ENCODE measurements around the gene KRT5. TPM values are rescaled to one million over a fixed set of nuclear protein-coding genes. Genes with fewer than 3 reads are reported as not detected.

The KRT5 gene
- total and polyA plus RNA-seq, 2 experiments from 2014 or later = not detected

DNA sequence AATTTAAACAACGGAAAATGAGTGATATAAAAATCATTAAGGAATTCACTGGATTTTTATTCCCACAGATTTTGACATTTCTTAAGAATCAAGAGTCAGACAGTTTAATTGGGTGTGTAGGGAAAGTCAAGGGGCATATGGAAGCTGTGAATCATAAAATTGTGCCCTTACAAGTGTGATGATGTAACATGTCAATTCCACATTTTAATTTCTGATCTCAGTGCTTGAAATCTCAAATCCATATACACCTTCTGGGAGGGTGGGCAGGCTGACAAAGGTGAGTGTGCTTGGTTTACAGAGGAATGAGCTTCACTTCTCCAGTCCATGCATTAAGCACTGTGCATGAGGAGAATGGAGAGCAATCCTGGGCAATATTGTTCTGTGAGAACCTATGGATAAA, 26.1 kb downstream of the KRT5 start:
- Histone ChIP-seq H4K20me1 (replicated peaks; ENCODE audit: insufficient read depth) (no peaks in the 10 kb centered on the region), H3K9me2 (ENCODE audit: insufficient read depth) (no peaks in the 10 kb centered on the region), H3K27ac (ENCODE audit: low read depth) (no peak overlapping the region), H3K79me2 (replicated peaks; ENCODE audit: insufficient read depth) (no peaks in the 10 kb centered on the region), H3K27me3 (ENCODE audit: insufficient read depth) (no peaks in the 10 kb centered on the region), H2AFZ (no peak overlapping the region), H3K4me1 (ENCODE audit: insufficient read depth) (peaks cover 19% of the 10 kb centered on the region), H3K4me2 (no peak overlapping the region), H3K4me3 (no peak overlapping the region), H3F3A (replicated peaks; ENCODE audit: low read depth) (no peaks in the 10 kb centered on the region), H3K36me3 (ENCODE audit: insufficient read depth) (no peaks in the 10 kb centered on the region)
- Mint-ChIP-seq H3K4me3 (no peak overlapping the region), H3K36me3 (ENCODE audit: low read depth) (peaks cover 3% of the 10 kb centered on the region; the same call in 1 of the 3 replicates), H3K27me3 (ENCODE audit: insufficient read depth, low read depth, poor library complexity) (peaks cover 14% of the 10 kb centered on the region), H3K9me3 (peaks cover 14% of the 10 kb centered on the region; the same call in 2 of the 3 replicates), H3K27ac (no peak overlapping the region), H3K4me1 (peaks cover 26% of the 10 kb centered on the region)
- DNase-seq (ENCODE audit: low spot score) = no peak
- no peak for ATAC-seq
- TF ChIP-seq NANOG (IDR thresholded peaks at IDR 0.05; ENCODE audit: borderline replicate concordance) (no peak), EZH2 (IDR thresholded peaks at IDR 0.05; ENCODE audit: low read depth, unreplicated experiment) (no peak), ETS1 (IDR thresholded peaks at IDR 0.05) (no peak), CTCF (conservative IDR thresholded peaks at IDR 0.05; ENCODE audit: low read depth in 2 of 2) (no peak), JUNB (IDR thresholded peaks at IDR 0.05; ENCODE audit: unreplicated experiment) (no peak), POLR2AphosphoS5 (IDR thresholded peaks at IDR 0.05; ENCODE audit: low read depth) (no peak), CREB1 (CRISPR knock-in tag; IDR thresholded peaks at IDR 0.05; ENCODE audit: low read depth) (no peak), EZH2phosphoT487 (IDR thresholded peaks at IDR 0.05; ENCODE audit: unreplicated experiment) (no peak), STAT1 (IDR thresholded peaks at IDR 0.05; ENCODE audit: unreplicated experiment) (no peak), ZNF331 (CRISPR knock-in tag; IDR thresholded peaks at IDR 0.05; ENCODE audit: low read depth) (no peak), ZNF114 (CRISPR knock-in tag; IDR thresholded peaks at IDR 0.05) (no peak)
- TF ChIP-seq, protein P1, sequence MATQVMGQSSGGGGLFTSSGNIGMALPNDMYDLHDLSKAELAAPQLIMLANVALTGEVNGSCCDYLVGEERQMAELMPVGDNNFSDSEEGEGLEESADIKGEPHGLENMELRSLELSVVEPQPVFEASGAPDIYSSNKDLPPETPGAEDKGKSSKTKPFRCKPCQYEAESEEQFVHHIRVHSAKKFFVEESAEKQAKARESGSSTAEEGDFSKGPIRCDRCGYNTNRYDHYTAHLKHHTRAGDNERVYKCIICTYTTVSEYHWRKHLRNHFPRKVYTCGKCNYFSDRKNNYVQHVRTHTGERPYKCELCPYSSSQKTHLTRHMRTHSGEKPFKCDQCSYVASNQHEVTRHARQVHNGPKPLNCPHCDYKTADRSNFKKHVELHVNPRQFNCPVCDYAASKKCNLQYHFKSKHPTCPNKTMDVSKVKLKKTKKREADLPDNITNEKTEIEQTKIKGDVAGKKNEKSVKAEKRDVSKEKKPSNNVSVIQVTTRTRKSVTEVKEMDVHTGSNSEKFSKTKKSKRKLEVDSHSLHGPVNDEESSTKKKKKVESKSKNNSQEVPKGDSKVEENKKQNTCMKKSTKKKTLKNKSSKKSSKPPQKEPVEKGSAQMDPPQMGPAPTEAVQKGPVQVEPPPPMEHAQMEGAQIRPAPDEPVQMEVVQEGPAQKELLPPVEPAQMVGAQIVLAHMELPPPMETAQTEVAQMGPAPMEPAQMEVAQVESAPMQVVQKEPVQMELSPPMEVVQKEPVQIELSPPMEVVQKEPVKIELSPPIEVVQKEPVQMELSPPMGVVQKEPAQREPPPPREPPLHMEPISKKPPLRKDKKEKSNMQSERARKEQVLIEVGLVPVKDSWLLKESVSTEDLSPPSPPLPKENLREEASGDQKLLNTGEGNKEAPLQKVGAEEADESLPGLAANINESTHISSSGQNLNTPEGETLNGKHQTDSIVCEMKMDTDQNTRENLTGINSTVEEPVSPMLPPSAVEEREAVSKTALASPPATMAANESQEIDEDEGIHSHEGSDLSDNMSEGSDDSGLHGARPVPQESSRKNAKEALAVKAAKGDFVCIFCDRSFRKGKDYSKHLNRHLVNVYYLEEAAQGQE (IDR thresholded peaks at IDR 0.05; ENCODE audit: unreplicated experiment) = no peak
- TF ChIP-seq, protein P2, sequence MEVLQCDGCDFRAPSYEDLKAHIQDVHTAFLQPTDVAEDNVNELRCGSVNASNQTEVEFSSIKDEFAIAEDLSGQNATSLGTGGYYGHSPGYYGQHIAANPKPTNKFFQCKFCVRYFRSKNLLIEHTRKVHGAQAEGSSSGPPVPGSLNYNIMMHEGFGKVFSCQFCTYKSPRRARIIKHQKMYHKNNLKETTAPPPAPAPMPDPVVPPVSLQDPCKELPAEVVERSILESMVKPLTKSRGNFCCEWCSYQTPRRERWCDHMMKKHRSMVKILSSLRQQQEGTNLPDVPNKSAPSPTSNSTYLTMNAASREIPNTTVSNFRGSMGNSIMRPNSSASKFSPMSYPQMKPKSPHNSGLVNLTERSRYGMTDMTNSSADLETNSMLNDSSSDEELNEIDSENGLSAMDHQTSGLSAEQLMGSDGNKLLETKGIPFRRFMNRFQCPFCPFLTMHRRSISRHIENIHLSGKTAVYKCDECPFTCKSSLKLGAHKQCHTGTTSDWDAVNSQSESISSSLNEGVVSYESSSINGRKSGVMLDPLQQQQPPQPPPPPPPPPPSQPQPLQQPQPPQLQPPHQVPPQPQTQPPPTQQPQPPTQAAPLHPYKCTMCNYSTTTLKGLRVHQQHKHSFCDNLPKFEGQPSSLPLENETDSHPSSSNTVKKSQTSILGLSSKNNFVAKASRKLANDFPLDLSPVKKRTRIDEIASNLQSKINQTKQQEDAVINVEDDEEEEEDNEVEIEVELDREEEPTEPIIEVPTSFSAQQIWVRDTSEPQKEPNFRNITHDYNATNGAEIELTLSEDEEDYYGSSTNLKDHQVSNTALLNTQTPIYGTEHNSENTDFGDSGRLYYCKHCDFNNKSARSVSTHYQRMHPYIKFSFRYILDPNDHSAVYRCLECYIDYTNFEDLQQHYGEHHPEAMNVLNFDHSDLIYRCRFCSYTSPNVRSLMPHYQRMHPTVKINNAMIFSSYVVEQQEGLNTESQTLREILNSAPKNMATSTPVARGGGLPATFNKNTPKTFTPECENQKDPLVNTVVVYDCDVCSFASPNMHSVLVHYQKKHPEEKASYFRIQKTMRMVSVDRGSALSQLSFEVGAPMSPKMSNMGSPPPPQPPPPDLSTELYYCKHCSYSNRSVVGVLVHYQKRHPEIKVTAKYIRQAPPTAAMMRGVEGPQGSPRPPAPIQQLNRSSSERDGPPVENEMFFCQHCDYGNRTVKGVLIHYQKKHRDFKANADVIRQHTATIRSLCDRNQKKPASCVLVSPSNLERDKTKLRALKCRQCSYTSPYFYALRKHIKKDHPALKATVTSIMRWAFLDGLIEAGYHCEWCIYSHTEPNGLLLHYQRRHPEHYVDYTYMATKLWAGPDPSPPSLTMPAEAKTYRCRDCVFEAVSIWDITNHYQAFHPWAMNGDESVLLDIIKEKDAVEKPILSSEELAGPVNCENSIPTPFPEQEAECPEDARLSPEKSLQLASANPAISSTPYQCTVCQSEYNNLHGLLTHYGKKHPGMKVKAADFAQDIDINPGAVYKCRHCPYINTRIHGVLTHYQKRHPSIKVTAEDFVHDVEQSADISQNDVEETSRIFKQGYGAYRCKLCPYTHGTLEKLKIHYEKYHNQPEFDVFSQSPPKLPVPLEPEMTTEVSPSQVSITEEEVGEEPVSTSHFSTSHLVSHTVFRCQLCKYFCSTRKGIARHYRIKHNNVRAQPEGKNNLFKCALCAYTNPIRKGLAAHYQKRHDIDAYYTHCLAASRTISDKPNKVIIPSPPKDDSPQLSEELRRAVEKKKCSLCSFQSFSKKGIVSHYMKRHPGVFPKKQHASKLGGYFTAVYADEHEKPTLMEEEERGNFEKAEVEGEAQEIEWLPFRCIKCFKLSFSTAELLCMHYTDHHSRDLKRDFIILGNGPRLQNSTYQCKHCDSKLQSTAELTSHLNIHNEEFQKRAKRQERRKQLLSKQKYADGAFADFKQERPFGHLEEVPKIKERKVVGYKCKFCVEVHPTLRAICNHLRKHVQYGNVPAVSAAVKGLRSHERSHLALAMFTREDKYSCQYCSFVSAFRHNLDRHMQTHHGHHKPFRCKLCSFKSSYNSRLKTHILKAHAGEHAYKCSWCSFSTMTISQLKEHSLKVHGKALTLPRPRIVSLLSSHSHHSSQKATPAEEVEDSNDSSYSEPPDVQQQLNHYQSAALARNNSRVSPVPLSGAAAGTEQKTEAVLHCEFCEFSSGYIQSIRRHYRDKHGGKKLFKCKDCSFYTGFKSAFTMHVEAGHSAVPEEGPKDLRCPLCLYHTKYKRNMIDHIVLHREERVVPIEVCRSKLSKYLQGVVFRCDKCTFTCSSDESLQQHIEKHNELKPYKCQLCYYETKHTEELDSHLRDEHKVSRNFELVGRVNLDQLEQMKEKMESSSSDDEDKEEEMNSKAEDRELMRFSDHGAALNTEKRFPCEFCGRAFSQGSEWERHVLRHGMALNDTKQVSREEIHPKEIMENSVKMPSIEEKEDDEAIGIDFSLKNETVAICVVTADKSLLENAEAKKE (CRISPR knock-in tag; IDR thresholded peaks at IDR 0.05) = no peak
